ENCODE results near the gene AHCYL2.
A peak's percentile ranks its signal among the peaks of the same experiment; 100 is the strongest.
"Not testable (repeated sequence)": the region's sequence is repeated elsewhere in the genome, so short reads cannot be mapped to it uniquely, and the experiment has no call there.

The AHCYL2 gene

GRCh38 chr7:129209067-129209926 lies 15.5 kb upstream of the AHCYL2 start:
- H3K4me3 ChIP-seq (replicated peaks; ENCODE audit: low read depth, low read length) = no peak overlapping the region
- DNase-seq (ENCODE audit: extremely low read depth, low read depth) = no peak
- TF ChIP-seq CTCF (IDR thresholded peaks at IDR 0.05; ENCODE audit: low read depth, low read length, missing control alignments) = no peak

DNA sequence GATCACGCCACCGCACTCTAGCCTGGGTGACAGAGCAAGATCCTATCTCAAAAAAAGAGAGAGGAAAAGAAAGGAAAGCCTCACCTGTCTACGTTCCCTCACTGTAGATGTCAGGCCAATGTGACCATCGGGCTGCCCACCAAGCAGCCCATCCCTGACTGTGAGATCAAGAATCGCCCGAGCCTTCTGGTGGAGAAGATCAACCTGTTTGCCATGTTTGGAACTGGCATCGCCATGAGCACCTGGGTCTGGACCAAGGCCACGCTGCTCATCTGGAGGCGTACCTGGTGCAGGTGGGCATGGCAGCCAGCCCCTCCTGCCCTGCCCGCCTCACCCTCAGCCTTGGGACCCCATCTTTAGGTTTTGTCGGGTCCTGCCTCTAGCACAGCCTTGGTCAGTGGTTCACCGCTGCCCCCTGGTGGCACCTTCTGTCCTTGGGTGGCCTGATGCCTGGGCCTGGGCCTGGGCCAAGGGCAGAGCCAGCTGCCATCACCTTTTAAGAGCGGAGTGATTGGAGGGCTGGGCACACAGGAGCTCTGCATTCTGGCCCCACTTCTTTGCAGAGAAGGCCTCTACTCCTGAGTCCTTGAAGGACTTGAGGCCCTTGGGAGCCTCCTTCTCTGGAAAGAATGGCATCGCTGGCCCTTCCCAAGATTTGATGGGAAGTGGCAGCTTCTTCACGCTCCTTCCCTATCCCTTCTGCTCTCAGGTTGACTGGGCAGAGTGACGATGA lies 14.4 kb upstream of the AHCYL2 start:
- DNase-seq (ENCODE audit: extremely low read depth, low read depth) = no peak
- peak; percentile 86 for TF ChIP-seq CTCF (IDR thresholded peaks at IDR 0.05; ENCODE audit: low read depth, low read length, missing control alignments)
- H3K4me3 ChIP-seq (replicated peaks; ENCODE audit: low read depth, low read length) = no peak overlapping the region

DNA sequence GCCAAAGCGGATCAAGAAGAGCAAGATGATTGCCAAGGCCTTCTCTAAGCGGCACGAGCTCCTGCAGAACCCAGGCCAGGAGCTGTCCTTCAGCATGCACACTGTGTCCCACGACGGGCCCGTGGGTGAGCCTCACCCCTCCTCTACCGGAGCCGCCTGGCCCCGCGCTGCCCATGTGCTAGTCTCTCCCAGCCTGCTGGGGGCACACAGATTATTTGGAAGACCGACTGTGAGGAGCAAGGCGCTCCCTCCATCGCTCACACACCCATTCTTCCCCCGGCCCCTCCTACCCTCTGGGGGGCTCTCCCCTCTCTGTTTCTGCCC lies 13.9 kb upstream of the AHCYL2 start:
- no peak for TF ChIP-seq CTCF (IDR thresholded peaks at IDR 0.05; ENCODE audit: low read depth, low read length, missing control alignments)
- no peak overlapping the region for H3K4me3 ChIP-seq (replicated peaks; ENCODE audit: low read depth, low read length)
- no peak for DNase-seq (ENCODE audit: extremely low read depth, low read depth)

DNA sequence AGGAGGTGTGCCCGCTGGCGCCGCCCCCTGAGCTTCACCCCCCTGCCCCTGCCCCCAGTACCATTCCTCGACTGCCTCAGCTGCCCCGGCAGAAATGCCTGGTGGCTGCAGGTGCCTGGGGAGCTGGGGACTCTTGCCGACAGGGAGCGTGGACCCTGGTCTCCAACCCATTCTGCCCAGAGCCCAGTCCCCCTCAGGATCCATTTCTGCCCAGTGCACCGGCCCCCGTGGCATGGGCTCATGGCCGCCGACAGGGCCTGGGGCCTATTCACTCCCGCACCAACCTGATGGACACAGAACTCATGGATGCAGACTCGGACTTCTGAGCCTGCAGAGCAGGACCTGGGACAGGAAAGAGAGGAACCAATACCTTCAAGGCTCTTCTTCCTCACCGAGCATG lies 12.7 kb upstream of the AHCYL2 start:
- DNase-seq (ENCODE audit: extremely low read depth, low read depth) = no peak
- TF ChIP-seq CTCF (IDR thresholded peaks at IDR 0.05; ENCODE audit: low read depth, low read length, missing control alignments) = no peak
- H3K4me3 ChIP-seq (replicated peaks; ENCODE audit: low read depth, low read length) = no peak overlapping the region

DNA sequence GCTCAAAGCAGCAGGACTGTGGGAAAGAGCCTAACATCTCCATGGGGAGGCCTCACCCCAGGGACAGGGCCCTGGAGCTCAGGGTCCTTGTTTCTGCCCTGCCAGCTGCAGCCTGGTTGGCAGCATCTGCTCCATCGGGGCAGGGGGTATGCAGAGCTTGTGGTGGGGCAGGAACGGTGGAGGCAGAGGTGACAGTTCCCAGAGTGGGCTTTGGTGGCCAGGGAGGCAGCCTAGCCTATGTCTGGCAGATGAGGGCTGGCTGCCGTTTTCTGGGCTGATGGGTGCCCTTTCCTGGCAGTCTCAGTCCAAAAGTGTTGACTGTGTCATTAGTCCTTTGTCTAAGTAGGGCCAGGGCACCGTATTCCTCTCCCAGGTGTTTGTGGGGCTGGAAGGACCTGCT lies 12.2 kb upstream of the AHCYL2 start:
- no peak overlapping the region for H3K4me3 ChIP-seq (replicated peaks; ENCODE audit: low read depth, low read length)
- no peak for DNase-seq (ENCODE audit: extremely low read depth, low read depth)
- no peak for TF ChIP-seq CTCF (IDR thresholded peaks at IDR 0.05; ENCODE audit: low read depth, low read length, missing control alignments)

GRCh38 chr7:129213828-129214227 lies 11.0 kb upstream of the AHCYL2 start:
- no peak for TF ChIP-seq CTCF (IDR thresholded peaks at IDR 0.05; ENCODE audit: low read depth, low read length, missing control alignments)
- H3K4me3 ChIP-seq (replicated peaks; ENCODE audit: low read depth, low read length) = no peak overlapping the region
- DNase-seq (ENCODE audit: extremely low read depth, low read depth) = no peak

- H3K4me3 ChIP-seq (replicated peaks; ENCODE audit: low read depth, low read length); DNase-seq (ENCODE audit: extremely low read depth, low read depth): not testable (repeated sequence)
These were observed 9.1 kb upstream of the AHCYL2 start for GRCh38 chr7:129215691-129216090.

- DNase-seq (ENCODE audit: extremely low read depth, low read depth); H3K4me3 ChIP-seq (replicated peaks; ENCODE audit: low read depth, low read length): not testable (repeated sequence)
These were observed 8.6 kb upstream of the AHCYL2 start for GRCh38 chr7:129216101-129216715.

- DNase-seq (ENCODE audit: extremely low read depth, low read depth); H3K4me3 ChIP-seq (replicated peaks; ENCODE audit: low read depth, low read length): not testable (repeated sequence)
These were observed 7.9 kb upstream of the AHCYL2 start for GRCh38 chr7:129216821-129217416.

Measured in HFF-Myc (cell line).